SK-N-MC (cell line): ENCODE results near the gene MLNR.

ENCODE experiments used
- DNase-seq: peaks from one replicate; pipeline ENCODE4 v3.0.0-alpha.2; 2011; ENCODE audit warnings: low read depth, low spot score
- H3K27ac ChIP-seq: fragments of 200-600 bp; sonication (generic); 2 replicates; pipeline ENCODE4 v1.5.1; 2016; ENCODE audit warnings: mixed run types
- H3K36me3 ChIP-seq: fragments of 200-600 bp; sonication (generic); 2 replicates; pipeline ENCODE4 v1.6.1; 2017; ENCODE audit warnings: antibody characterized with exemption, low read length, mixed read lengths; ENCODE audit not compliant: insufficient read depth
- H3K4me3 ChIP-seq: fragments of 200-600 bp; sonication (generic); 2 replicates; pipeline ENCODE4 v1.5.1; 2016
- H3K9ac ChIP-seq: fragments of 200-600 bp; sonication (generic); 2 replicates; pipeline ENCODE4 v1.8.0; 2017; ENCODE audit warnings: mixed run types, mixed read lengths; ENCODE audit not compliant: insufficient read length
- H3K9me3 ChIP-seq: fragments of 200-600 bp; sonication (generic); 2 replicates; pipeline ENCODE4 v1.6.1; 2017; ENCODE audit warnings: low read depth, mild to moderate bottlenecking, antibody characterized with exemption, low read length, moderate library complexity, mixed read lengths
- EZH2 ChIP-seq: fragments of 200-600 bp; sonication (generic); IDR thresholded peaks from one replicate; pipeline ENCODE4 v1.6.1; 2017; ENCODE audit warnings: antibody characterized with exemption
- FOXP2 ChIP-seq: optimal IDR thresholded peaks from 2 replicates; pipeline ENCODE3; 2011; ENCODE audit warnings: mild to moderate bottlenecking, moderate library complexity; ENCODE audit not compliant: insufficient read depth; ENCODE audit errors: extremely low read length, control extremely low read depth
- POLR2AphosphoS5 ChIP-seq: IDR thresholded peaks from 2 replicates; pipeline ENCODE4 v1.6.1; 2012; ENCODE audit warnings: mild to moderate bottlenecking, low read depth, low read length, borderline replicate concordance

MLNR gene

DNA sequence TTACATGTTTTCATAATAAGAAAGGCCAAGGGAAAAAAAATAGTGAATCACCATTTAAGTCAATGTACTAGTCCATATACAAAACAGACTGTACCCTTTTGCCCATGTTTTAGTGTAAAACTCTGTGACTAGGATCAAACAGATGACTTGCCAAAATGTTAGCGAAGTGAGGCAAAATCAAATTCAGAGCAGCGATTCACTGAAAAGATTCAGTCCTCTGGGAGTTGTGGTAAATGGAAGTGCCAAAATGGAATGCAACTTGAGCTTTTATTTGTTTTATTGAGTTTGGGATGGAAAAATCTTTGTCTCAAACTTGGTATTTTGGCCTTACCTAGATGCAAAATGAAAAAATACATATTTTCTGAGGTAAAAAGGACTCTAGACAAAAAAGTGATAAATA, 36.7 kb downstream of the MLNR start:
- H3K9me3 ChIP-seq, result no peaks in the 10 kb centered on the region
- TF ChIP-seq FOXP2 (no peak), POLR2AphosphoS5 (no peak), EZH2 (no peak)
- H3K36me3 ChIP-seq, result peaks cover 46% of the 10 kb centered on the region
- H3K4me3 ChIP-seq, result no peak overlapping the region
- no peak overlapping the region for H3K9ac ChIP-seq
- no peak for DNase-seq
- H3K27ac ChIP-seq, result no peak overlapping the region

DNA sequence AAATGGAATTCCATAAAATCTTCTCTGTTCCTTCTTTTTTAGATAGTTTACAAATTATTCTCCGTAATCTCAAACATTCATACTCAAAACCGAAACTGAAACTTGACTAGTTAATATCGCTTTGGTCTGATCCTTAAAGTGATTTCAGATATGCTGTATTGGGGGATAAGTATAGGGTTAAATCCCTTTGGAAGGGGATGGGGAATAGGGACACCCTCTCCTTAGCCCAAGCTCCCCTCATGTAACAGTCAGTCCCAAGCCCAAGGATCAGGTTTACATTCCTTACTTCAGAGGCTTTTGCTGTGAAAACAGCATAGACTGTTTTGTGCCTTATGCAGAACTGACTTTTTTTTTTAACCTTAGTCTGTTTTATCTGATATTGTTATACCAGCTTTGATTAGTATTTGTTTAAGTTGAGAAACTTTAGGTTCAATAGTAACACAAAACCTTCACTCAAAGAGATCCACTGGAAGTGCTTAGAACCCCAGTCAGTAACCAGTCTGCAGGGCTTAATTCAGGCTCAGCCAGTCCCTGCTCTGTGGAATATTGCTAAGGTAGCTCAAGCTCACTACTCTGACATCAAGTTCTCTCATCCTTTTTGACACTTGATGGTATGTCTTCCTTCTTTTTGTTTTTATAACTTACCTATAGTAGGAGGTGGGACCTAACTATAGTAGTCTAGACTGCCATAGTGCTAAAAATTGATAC, 38.1 kb downstream of the MLNR start:
- Histone ChIP-seq H3K36me3 (peaks cover 47% of the 10 kb centered on the region), H3K27ac (no peak overlapping the region), H3K4me3 (no peak overlapping the region), H3K9ac (no peak overlapping the region), H3K9me3 (no peaks in the 10 kb centered on the region)
- TF ChIP-seq EZH2 (no peak), FOXP2 (no peak)
- DNase-seq, result no peak

- H3K9me3 ChIP-seq, result no peaks in the 10 kb centered on the region
- H3K9ac ChIP-seq, result no peak overlapping the region
- H3K4me3 ChIP-seq, result no peak overlapping the region
- peaks cover 46% of the 10 kb centered on the region for H3K36me3 ChIP-seq
- H3K27ac ChIP-seq, result no peak overlapping the region
- DNase-seq, result no peak
- TF ChIP-seq POLR2AphosphoS5 (no peak), FOXP2 (no peak), EZH2 (no peak)
Measured at GRCh38 chr13:49259586-49259985, 39.4 kb downstream of the MLNR start.

GRCh38 chr13:49262634-49263033, 42.5 kb downstream of the MLNR start:
- Histone ChIP-seq H3K9me3 (no peaks in the 10 kb centered on the region), H3K36me3 (peaks cover 23% of the 10 kb centered on the region), H3K4me3 (no peak overlapping the region), H3K9ac (no peak overlapping the region), H3K27ac (no peak overlapping the region)
- TF ChIP-seq POLR2AphosphoS5 (no peak), FOXP2 (no peak), EZH2 (no peak)
- DNase-seq, result no peak

DNA sequence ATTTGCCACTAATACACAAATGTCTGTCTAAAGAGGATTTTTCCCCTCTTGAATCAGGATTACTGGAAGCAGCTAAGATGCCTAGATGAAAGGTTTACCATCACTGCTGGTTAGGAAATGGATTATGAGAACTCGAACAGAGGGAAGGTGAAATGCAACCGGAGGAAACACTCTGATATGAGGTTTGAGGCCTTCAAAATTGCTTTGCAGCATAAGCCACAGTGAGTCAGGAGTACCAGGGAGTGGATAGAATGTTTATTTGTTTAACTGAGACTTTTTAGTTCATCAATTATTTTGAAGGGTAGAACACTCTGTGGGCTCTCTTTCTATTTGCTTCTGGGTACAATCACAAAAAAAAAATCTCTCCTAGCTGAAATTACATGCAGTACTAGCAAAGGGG, 45.7 kb downstream of the MLNR start:
- Histone ChIP-seq H3K4me3 (no peak overlapping the region), H3K36me3 (peaks cover 9% of the 10 kb centered on the region), H3K27ac (no peak overlapping the region), H3K9me3 (no peaks in the 10 kb centered on the region), H3K9ac (no peak overlapping the region)
- no peak for TF ChIP-seq EZH2
- TF ChIP-seq FOXP2, result no peak
- no peak for TF ChIP-seq POLR2AphosphoS5
- DNase-seq, result no peak

DNA sequence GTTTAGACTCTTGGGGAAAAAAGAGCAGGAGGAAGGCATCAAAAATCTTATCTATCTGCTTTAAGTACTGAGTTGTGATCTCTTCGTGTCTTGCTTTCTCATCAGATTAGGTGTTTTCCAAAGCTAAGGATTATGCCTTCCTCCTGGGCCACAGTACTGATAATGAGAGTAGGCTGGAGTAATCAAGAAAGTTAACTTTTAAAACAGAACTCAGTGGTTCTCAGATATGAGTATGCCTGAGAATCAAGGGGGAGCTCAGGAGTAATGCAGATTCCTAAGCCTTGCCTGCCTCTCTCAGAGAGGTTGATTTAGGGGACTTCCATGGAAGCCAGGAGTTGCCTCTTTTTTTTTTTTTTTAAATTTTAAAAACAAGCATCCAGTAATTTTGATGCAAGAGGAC, 51.1 kb downstream of the MLNR start:
- Histone ChIP-seq H3K9me3 (no peaks in the 10 kb centered on the region), H3K27ac (no peak overlapping the region)
- TF ChIP-seq POLR2AphosphoS5 (no peak), FOXP2 (no peak), EZH2 (no peak)

More for the DNA sequence above, 51.1 kb downstream of the MLNR start:
- H3K9ac ChIP-seq, result no peak overlapping the region
- H3K4me3 ChIP-seq, result no peak overlapping the region
- no peak for DNase-seq
- no peaks in the 10 kb centered on the region for H3K36me3 ChIP-seq
